Activated naive CD8-positive, alpha-beta T cell treated with anti-CD3 and anti-CD28 coated beads, Interleukin-2, amount 50 U/mL, for 24 hours (primary cell): Measurements from ENCODE around the gene HRH2.
"Not testable (repeated sequence)": the region's sequence is repeated elsewhere in the genome, so short reads cannot be mapped to it uniquely, and the experiment has no call there.

Experiments used
- ATAC-seq: fragments of 150-1000 bp; cut with Tn5 transposase; one replicate; pipeline ENCODE4 v1.10.0; 2021
- DNase-seq: peaks from one replicate; pipeline ENCODE4 v3.0.0; 2021
- H3K27ac Mint-ChIP-seq: one replicate; pipeline ENCODE4 v1.8.0; 2021; ENCODE audit warnings: mild to moderate bottlenecking, mixed read lengths
- H3K27me3 Mint-ChIP-seq: one replicate; pipeline ENCODE4 v1.8.0; 2021; ENCODE audit warnings: mixed read lengths
- H3K36me3 Mint-ChIP-seq: one replicate; pipeline ENCODE4 v1.8.0; 2021; ENCODE audit warnings: low read depth, mixed read lengths
- H3K4me1 Mint-ChIP-seq: one replicate; pipeline ENCODE4 v1.8.0; 2021; ENCODE audit warnings: mixed read lengths
- H3K4me3 Mint-ChIP-seq: one replicate; pipeline ENCODE4 v1.8.0; 2021; ENCODE audit warnings: mild to moderate bottlenecking, moderate library complexity, mixed read lengths
- H3K9me3 Mint-ChIP-seq: one replicate; pipeline ENCODE4 v1.8.0; 2021; ENCODE audit warnings: mixed read lengths

Gene HRH2

GRCh38 chr5:175657593-175658271 lies at the start of gene HRH2:
Gene HRH2, plus strand, starts transcription at chr5:175658071. Its CDS starts 25,163 bp downstream, at chr5:175683234.
- H3K27me3 Mint-ChIP-seq = peaks cover 4% of the 10 kb centered on the region
- peaks cover 81% of the 10 kb centered on the region for H3K4me1 Mint-ChIP-seq
- peaks cover 36% of the 10 kb centered on the region for H3K36me3 Mint-ChIP-seq
- DNase-seq (peak; percentile 62), ATAC-seq (peak; percentile 25)
- H3K27ac Mint-ChIP-seq = peak within 1 kb of the TSS; percentile 91
- no peaks in the 10 kb centered on the region for H3K9me3 Mint-ChIP-seq
- peak within 1 kb of the TSS; percentile 92 for H3K4me3 Mint-ChIP-seq

DNA sequence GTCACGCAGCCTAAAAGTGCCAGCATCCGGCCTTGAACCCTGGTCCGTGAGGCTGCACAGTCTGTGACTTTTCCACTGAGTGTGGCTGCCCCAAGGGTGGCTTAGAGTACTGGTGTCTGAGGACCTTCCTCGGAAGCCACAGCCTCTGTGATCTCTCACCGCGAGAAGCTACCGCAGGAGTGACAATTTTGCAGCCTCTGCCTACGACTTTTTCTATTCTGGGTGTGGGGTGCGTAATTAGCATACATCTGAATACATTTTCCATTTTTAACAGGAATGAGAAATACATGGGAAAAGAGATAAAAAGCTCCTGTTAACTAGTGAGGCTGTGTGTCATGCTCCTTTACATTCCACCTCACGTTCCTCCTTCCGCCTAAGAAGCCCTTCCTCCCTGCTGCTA lies 48.3 kb upstream of the HRH2 start:
- no peak overlapping the region for H3K27ac Mint-ChIP-seq
- peaks cover 9% of the 10 kb centered on the region for H3K27me3 Mint-ChIP-seq
- no peak overlapping the region for H3K4me3 Mint-ChIP-seq
- H3K36me3 Mint-ChIP-seq = no peaks in the 10 kb centered on the region
- H3K9me3 Mint-ChIP-seq = peaks cover 8% of the 10 kb centered on the region
- H3K4me1 Mint-ChIP-seq = peaks cover 19% of the 10 kb centered on the region
- DNase-seq (peak; percentile 30), ATAC-seq (peak; percentile 73)

DNA sequence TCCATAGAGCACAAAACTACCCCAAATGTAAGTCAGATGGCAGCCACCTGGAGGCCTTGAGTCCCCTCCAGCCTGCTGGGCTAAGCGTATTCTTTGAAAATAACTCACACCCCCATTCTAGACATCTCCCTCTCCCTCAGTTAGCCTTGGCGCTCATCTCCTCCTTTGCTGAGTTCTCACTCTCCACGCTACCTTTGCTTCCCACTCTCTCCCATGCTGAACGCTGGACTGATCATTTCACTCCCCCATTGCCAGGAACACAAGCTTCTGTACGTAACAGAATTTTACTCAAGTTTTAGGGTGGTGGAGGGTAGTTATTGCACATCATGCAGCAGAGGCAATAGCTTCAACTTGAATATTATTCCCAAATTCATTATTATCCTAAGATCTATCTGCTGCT lies 47.5 kb upstream of the HRH2 start:
- no peak overlapping the region for H3K27ac Mint-ChIP-seq
- no peaks in the 10 kb centered on the region for H3K36me3 Mint-ChIP-seq
- ATAC-seq (no peak), DNase-seq (no peak)
- H3K4me3 Mint-ChIP-seq = no peak overlapping the region
- peaks cover 21% of the 10 kb centered on the region for H3K4me1 Mint-ChIP-seq
- peaks cover 6% of the 10 kb centered on the region for H3K9me3 Mint-ChIP-seq
- H3K27me3 Mint-ChIP-seq = peaks cover 7% of the 10 kb centered on the region

GRCh38 chr5:175610898-175611297 lies 47.0 kb upstream of the HRH2 start:
- H3K4me1 Mint-ChIP-seq = peaks cover 25% of the 10 kb centered on the region
- no peak overlapping the region for H3K4me3 Mint-ChIP-seq
- peaks cover 7% of the 10 kb centered on the region for H3K27me3 Mint-ChIP-seq
- DNase-seq = no peak
- no peak overlapping the region for H3K27ac Mint-ChIP-seq
- no peaks in the 10 kb centered on the region for H3K36me3 Mint-ChIP-seq
- peak; percentile 30 for ATAC-seq
- H3K9me3 Mint-ChIP-seq = peaks cover 6% of the 10 kb centered on the region

GRCh38 chr5:175614223-175614815 lies 43.6 kb upstream of the HRH2 start:
- H3K36me3 Mint-ChIP-seq = no peaks in the 10 kb centered on the region
- no peak overlapping the region for H3K4me3 Mint-ChIP-seq
- peaks cover 36% of the 10 kb centered on the region for H3K4me1 Mint-ChIP-seq
- H3K9me3 Mint-ChIP-seq = peaks cover 6% of the 10 kb centered on the region
- no peak for ATAC-seq
- no peak for DNase-seq
- H3K27ac Mint-ChIP-seq = no peak overlapping the region
- peaks cover 5% of the 10 kb centered on the region for H3K27me3 Mint-ChIP-seq

GRCh38 chr5:175614861-175615260 lies 43.0 kb upstream of the HRH2 start:
- Mint-ChIP-seq H3K36me3 (no peaks in the 10 kb centered on the region), H3K4me1 (peaks cover 33% of the 10 kb centered on the region), H3K9me3 (peaks cover 6% of the 10 kb centered on the region), H3K4me3 (no peak overlapping the region), H3K27ac (no peak overlapping the region), H3K27me3 (peaks cover 5% of the 10 kb centered on the region)
- DNase-seq (no peak), ATAC-seq (no peak)

DNA sequence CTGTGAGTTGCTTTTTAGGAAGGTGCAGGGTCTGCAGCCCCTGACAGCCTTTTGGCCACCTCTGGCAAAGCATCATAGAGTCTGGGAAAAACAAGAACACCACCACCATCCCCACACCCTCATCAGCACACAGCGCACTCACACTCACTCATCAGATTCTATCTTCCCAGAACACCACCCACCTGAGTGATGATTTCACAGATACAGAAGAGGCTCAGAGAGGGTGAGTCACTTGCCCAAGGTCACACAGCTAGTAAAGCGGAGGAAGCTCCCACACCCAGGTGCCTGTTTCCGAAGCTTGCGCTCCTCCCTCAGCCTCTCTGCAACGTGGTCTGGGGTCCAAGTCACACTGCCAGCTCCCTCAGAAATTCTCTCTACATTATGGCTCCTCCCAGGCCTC lies 41.8 kb upstream of the HRH2 start:
- H3K27ac Mint-ChIP-seq = no peak overlapping the region
- no peaks in the 10 kb centered on the region for H3K36me3 Mint-ChIP-seq
- DNase-seq (no peak), ATAC-seq (peak; percentile 85)
- H3K4me1 Mint-ChIP-seq = peaks cover 27% of the 10 kb centered on the region
- peaks cover 1% of the 10 kb centered on the region for H3K27me3 Mint-ChIP-seq
- peaks cover 6% of the 10 kb centered on the region for H3K9me3 Mint-ChIP-seq
- H3K4me3 Mint-ChIP-seq = no peak overlapping the region

- not testable (repeated sequence) for H3K36me3 Mint-ChIP-seq, DNase-seq, H3K4me3 Mint-ChIP-seq, ATAC-seq, H3K27ac Mint-ChIP-seq, H3K27me3 Mint-ChIP-seq
- peaks cover 23% of the 10 kb centered on the region for H3K4me1 Mint-ChIP-seq
- peaks cover 10% of the 10 kb centered on the region for H3K9me3 Mint-ChIP-seq
Observed at GRCh38 chr5:175616527-175616926, 41.3 kb upstream of the HRH2 start.

DNA sequence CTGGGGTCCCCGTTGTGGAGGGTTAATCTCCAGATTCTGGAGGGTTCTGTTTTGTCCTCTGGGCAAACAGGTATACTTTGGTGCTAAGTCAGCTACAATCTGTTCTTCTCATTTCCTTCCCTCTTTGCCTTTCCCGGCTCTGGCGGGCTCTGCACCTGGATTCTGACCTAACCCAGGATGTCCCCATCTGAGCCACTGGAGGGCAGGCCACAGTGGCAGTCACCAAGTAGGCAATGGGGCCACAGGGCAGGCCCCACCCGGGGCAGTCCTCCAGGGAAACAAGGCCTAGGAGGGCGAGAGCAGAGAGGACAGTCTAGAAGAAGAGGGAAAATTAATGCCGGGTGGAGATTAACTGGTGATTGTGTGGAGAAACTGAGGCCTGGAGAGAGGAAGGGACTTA lies 40.4 kb upstream of the HRH2 start:
- Mint-ChIP-seq H3K27ac (no peak overlapping the region), H3K4me3 (no peak overlapping the region), H3K9me3 (peaks cover 17% of the 10 kb centered on the region), H3K27me3 (no peaks in the 10 kb centered on the region), H3K4me1 (peaks cover 19% of the 10 kb centered on the region), H3K36me3 (no peaks in the 10 kb centered on the region)
- no peak for DNase-seq
- ATAC-seq = peak; percentile 25

- DNase-seq (no peak), ATAC-seq (no peak)
- no peak overlapping the region for H3K4me3 Mint-ChIP-seq
- H3K36me3 Mint-ChIP-seq = peaks cover 2% of the 10 kb centered on the region
- H3K4me1 Mint-ChIP-seq = peaks cover 15% of the 10 kb centered on the region
- peaks cover 11% of the 10 kb centered on the region for H3K9me3 Mint-ChIP-seq
- H3K27ac Mint-ChIP-seq = no peak overlapping the region
- H3K27me3 Mint-ChIP-seq = peaks cover 3% of the 10 kb centered on the region
Observed at GRCh38 chr5:175620527-175620926, 37.3 kb upstream of the HRH2 start.

DNA sequence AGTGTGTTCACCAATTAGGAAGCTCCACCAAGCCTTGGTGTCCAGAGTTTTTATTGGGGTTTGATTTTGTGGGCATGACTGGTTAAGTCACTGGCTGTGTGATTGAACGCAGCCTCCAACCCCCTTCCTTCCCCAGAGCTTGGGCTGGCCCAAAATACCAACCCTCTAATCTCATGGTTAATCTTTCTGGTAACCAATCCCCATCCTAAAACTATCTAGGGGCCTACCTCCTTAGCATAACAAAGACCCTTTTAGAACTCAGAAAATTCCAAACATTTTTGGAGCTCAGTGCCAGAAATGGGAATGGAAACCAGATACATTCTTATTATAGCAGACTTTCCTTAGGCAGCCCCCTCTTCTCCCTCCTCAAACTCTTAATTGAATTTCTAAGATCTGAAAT lies 35.9 kb upstream of the HRH2 start:
- H3K4me1 Mint-ChIP-seq = peaks cover 5% of the 10 kb centered on the region
- H3K27me3 Mint-ChIP-seq = peaks cover 3% of the 10 kb centered on the region
- H3K4me3 Mint-ChIP-seq = no peak overlapping the region
- H3K36me3 Mint-ChIP-seq = peaks cover 2% of the 10 kb centered on the region
- H3K9me3 Mint-ChIP-seq = peaks cover 21% of the 10 kb centered on the region
- ATAC-seq = no peak
- DNase-seq = no peak
- H3K27ac Mint-ChIP-seq = no peak overlapping the region

- ATAC-seq (no peak), DNase-seq (no peak)
- H3K9me3 Mint-ChIP-seq = peaks cover 21% of the 10 kb centered on the region
- no peaks in the 10 kb centered on the region for H3K4me1 Mint-ChIP-seq
- no peak overlapping the region for H3K4me3 Mint-ChIP-seq
- H3K36me3 Mint-ChIP-seq = peaks cover 2% of the 10 kb centered on the region
- peaks cover 3% of the 10 kb centered on the region for H3K27me3 Mint-ChIP-seq
- H3K27ac Mint-ChIP-seq = no peak overlapping the region
Observed at GRCh38 chr5:175623088-175623487, 34.8 kb upstream of the HRH2 start.

GRCh38 chr5:175624316-175624715 lies 33.6 kb upstream of the HRH2 start:
- Mint-ChIP-seq H3K36me3 (peaks cover 6% of the 10 kb centered on the region), H3K4me1 (no peaks in the 10 kb centered on the region), H3K27ac (no peak overlapping the region), H3K27me3 (peaks cover 3% of the 10 kb centered on the region), H3K4me3 (no peak overlapping the region), H3K9me3 (peaks cover 21% of the 10 kb centered on the region)
- DNase-seq (no peak), ATAC-seq (no peak)

DNA sequence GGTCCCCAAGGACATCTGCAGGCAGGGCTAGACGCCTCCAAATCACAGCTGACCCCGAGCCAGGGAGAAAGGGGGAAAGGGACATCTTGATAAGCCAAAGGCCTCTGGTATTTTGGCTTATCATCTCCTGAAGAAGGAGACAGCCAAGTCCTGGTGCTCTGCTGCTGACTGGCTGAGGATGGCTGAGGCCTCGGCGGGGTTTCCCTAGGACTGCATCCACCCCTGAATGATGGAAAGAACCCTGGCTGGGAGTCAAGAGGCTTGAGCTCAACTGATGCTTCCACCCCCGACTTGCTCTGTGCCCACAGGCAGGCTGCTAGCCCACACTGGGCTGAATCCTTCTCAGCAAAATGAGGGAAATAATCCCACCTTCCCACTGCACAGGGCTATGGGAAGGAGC lies 30.9 kb upstream of the HRH2 start:
- H3K4me3 Mint-ChIP-seq = no peak overlapping the region
- H3K4me1 Mint-ChIP-seq = no peaks in the 10 kb centered on the region
- H3K36me3 Mint-ChIP-seq = peaks cover 8% of the 10 kb centered on the region
- no peak overlapping the region for H3K27ac Mint-ChIP-seq
- H3K9me3 Mint-ChIP-seq = peaks cover 17% of the 10 kb centered on the region
- DNase-seq = no peak
- ATAC-seq = no peak
- H3K27me3 Mint-ChIP-seq = peaks cover 3% of the 10 kb centered on the region

DNA sequence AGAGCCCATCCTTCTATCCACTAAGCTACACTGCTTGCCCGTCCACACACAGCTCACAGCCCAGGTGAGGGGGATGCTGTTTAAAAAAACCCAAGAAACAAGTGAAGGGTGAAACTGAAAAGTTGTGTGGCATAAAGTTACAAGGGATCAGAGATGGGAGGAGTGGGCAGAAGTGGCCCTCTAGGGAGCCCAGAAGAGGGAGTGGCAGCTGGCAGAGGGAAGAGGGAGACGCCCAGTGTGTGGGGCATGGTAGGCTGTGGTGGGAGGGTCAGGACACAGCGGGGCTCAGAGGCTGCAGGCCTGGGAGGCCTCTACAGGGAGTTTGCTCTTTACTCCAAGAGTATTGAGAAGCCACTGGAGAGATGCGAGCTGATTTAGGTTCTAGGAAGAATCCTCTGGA lies 30.1 kb upstream of the HRH2 start:
- Mint-ChIP-seq H3K9me3 (peaks cover 16% of the 10 kb centered on the region), H3K4me3 (no peak overlapping the region), H3K36me3 (peaks cover 8% of the 10 kb centered on the region), H3K27me3 (peaks cover 3% of the 10 kb centered on the region), H3K4me1 (no peaks in the 10 kb centered on the region), H3K27ac (no peak overlapping the region)
- no peak for DNase-seq
- no peak for ATAC-seq
